NT2/D1 (cell line): ENCODE results near the gene IDH2.
"Not testable (repeated sequence)": the region's sequence is repeated elsewhere in the genome, so short reads cannot be mapped to it uniquely, and the experiment has no call there.

Source experiments
- DNase-seq: peaks from one replicate; pipeline ENCODE4 v3.0.0-alpha.2; 2011; ENCODE audit warnings: low read depth, low spot score
- H3K27me3 ChIP-seq: 2 replicates; pipeline ENCODE4 v1.6.0; 2011; ENCODE audit warnings: mild to moderate bottlenecking; ENCODE audit not compliant: insufficient read length, insufficient read depth
- H3K36me3 ChIP-seq: 2 replicates; pipeline ENCODE4 v1.6.1; 2011; ENCODE audit warnings: mild to moderate bottlenecking, low read length, mixed read lengths; ENCODE audit not compliant: insufficient read depth, insufficient read length
- H3K4me1 ChIP-seq: 2 replicates; pipeline ENCODE4 v1.5.1; 2011; ENCODE audit not compliant: insufficient read depth, insufficient read length
- H3K4me3 ChIP-seq: 2 replicates; pipeline ENCODE4 v1.5.1; 2011; ENCODE audit warnings: low read depth; ENCODE audit not compliant: insufficient read length
- H3K9ac ChIP-seq: 2 replicates; pipeline ENCODE4 v1.6.0; 2011; ENCODE audit warnings: low read depth; ENCODE audit not compliant: insufficient read length
- H3K9me3 ChIP-seq: 2 replicates; pipeline ENCODE4 v1.5.1; 2011; ENCODE audit warnings: mild to moderate bottlenecking, low read length; ENCODE audit not compliant: insufficient read depth
- SUZ12 ChIP-seq: IDR thresholded peaks from 2 replicates; pipeline ENCODE4 v1.6.1; 2011; ENCODE audit not compliant: insufficient read length, insufficient read depth; ENCODE audit errors: extremely low read depth
- YY1 ChIP-seq: IDR thresholded peaks from 2 replicates; pipeline ENCODE4 v1.6.1; 2011; ENCODE audit not compliant: insufficient read length, insufficient read depth
- ZNF274 ChIP-seq: IDR thresholded peaks from 2 replicates; pipeline ENCODE4 v1.6.1; 2011; ENCODE audit warnings: mild to moderate bottlenecking, low read depth, low read length

IDH2 gene

DNA sequence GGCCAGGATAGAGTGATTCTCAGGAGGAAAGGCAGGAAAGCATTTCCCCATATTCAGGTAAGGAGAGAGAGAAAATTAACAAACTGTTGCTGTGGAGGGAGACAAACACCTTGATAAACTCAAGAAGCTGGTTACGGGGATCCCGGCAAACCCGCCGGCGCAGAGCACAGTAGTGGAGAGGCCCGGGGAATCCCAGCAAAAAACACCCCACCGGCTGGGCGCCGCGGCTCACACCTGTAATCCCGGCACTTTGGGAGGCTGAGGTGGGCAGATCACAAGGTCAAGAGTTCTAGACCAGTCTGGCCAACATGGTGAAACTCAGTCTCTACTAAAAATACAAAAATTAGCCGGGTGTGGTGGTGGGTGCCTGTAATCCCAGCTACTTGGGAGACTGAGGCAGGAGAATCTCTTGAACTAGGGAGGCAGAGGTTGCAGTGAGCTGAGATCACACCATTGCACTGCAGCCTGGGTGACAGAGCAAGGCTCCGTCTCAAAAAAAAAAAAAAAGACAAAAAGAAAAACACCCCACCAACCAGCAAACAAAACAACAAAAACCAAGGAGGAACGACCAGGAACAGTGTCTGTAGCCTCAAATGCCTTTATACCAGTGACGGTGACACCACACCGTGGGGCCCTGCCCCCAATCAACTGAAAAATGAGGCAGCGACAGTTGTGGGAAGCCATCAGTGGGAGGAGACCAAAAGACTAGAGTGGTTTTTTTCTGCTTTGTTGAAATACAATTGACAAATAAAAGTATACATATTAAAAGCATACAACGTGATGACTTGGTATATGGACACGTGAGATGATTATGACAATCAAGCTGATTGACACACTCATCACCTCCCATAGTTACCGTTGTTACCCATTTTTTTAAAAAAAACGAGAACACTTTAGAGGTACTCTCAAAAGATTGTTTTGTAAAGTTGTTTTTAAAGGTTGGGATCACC, 40.2 kb upstream of the IDH2 start:
- no peak for DNase-seq
- TF ChIP-seq ZNF274 (no peak), YY1 (no peak), SUZ12 (no peak)
- Histone ChIP-seq H3K4me3 (no peak overlapping the region), H3K4me1 (peaks cover 9% of the 10 kb centered on the region), H3K27me3 (no peaks in the 10 kb centered on the region), H3K9me3 (no peaks in the 10 kb centered on the region), H3K36me3 (no peaks in the 10 kb centered on the region), H3K9ac (no peak overlapping the region)

DNA sequence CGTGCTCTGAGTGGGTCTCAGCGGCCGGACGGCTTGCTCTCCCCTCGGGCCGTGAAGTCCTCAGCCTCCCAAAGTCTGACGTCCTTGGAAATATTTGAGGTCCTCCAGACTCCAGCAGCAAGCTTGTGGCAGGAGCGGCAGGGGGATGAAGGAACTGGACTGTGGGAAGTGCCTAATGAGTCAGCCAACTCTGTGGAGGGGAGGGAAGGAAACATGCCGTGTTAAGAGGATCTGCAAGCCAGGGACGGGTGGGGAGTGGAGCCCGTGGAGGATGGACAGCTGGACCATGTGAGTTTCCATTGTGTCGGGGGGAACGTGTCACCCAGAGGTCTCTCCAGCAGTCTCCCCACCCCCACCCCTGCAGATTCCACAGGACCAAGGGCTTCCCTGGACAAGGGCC, 39.4 kb upstream of the IDH2 start:
- Histone ChIP-seq H3K9me3 (no peaks in the 10 kb centered on the region), H3K9ac (no peak overlapping the region), H3K36me3 (no peaks in the 10 kb centered on the region), H3K4me3 (no peak overlapping the region), H3K4me1 (peaks cover 9% of the 10 kb centered on the region), H3K27me3 (no peaks in the 10 kb centered on the region)
- TF ChIP-seq ZNF274 (no peak), YY1 (no peak), SUZ12 (no peak)
- no peak for DNase-seq

DNA sequence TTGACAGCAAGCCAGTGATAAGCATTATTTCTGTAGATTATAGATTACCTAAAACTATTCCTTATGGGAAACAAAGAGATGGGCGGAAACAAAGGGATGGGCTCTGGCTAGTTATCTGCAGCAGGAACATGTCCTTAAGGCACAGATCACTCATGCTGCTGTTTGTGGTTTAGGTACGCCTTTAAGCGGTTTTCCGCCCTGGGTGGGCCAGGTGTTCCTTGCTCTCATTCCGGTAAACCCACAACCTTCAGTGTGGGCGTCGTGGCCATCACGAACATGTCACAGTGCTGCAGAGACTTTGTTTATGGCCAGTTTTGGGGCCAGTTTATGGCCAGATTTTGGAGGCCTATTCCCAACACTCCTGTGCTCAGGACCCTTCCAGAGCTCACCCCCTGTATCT, 37.3 kb upstream of the IDH2 start:
- not testable (repeated sequence) for H3K4me3 ChIP-seq, DNase-seq, H3K36me3 ChIP-seq, H3K27me3 ChIP-seq, H3K9ac ChIP-seq, H3K4me1 ChIP-seq, H3K9me3 ChIP-seq

DNA sequence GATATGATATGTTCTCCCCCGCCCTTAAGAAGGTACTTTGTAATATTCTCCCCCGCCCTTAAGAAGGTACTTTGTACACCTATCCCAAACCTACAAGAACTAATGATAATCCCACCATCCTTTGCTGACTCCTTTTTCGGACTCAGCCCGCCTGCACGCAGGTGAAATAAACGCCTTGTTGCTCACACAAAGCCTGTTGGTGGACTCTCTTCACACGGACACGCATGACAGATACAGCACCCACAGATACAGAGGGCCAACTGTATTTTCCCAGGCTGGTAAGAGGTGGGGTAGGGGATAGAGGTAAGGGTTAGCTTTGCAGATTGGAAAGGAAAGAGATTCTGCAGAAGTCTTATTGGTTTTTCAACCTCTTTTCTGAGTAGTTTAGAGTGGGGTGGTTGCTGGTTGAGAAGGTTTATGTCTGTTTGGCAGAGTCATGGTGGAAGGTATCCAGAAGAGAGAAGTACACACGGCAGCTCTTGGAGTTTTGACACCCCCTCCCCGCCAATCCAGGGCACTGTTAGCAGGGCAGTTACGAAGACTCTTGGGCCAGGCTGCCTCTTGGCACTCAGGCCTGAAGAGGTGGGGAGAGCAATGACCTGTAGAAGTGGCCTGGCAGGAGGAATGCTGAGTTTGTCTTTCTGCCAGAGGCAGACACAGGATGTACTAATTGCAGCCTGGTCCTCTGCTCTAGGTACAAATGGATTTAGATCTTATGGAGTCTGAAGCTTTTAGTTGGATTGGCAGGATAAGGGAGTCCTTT, 36.0 kb upstream of the IDH2 start:
- H3K4me1 ChIP-seq: peaks cover 2% of the 10 kb centered on the region
- TF ChIP-seq SUZ12: no peak
- no peak for TF ChIP-seq YY1
- TF ChIP-seq ZNF274: no peak
- H3K36me3 ChIP-seq: no peaks in the 10 kb centered on the region
- DNase-seq: no peak
- H3K9me3 ChIP-seq: no peaks in the 10 kb centered on the region
- H3K4me3 ChIP-seq: no peak overlapping the region
- no peaks in the 10 kb centered on the region for H3K27me3 ChIP-seq
- no peak overlapping the region for H3K9ac ChIP-seq

DNA sequence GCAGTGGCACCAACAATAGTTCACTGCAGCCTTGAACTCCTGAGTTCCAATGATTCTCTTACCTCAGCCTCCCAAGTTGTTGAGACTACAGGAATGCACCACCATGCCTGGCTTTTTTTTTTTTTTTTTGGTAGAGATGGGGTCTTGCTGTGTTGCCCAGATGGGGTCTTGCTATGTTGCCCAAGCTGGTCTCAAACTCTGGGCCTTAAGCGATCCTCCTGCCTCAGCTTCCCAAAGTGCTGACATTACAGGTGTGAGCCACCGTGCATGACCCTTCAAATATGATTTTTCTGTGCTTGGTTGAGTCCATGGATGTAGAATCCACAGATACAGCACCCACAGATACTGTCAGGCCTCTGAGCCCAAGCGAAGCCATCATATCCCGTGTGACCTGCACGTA, 30.2 kb upstream of the IDH2 start:
- TF ChIP-seq YY1 (no peak), ZNF274 (no peak), SUZ12 (no peak)
- no peak overlapping the region for H3K9ac ChIP-seq
- no peak for DNase-seq

DNA sequence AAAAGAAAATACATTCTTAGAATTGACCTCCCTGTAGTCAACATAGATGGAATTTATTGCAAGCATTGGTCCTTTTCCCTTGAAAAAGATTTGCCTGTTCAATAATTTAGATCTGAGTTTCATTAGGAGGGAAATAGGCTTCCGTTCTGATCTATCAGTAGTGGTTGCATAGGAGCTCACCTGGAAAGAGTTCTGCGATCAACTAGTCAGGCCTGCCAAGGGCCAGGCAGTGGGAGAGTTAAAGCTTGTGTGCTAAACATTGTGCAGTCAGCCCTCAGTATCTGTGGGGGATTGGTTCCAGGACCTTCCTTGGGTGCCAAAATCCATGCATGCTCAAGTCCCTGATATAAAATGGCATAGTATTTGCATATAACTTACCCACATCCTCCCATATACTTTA, 29.6 kb upstream of the IDH2 start:
- Histone ChIP-seq H3K36me3 (no peaks in the 10 kb centered on the region), H3K9me3 (no peaks in the 10 kb centered on the region), H3K4me1 (peaks cover 2% of the 10 kb centered on the region), H3K27me3 (no peaks in the 10 kb centered on the region), H3K4me3 (no peak overlapping the region), H3K9ac (no peak overlapping the region)
- no peak for DNase-seq
- TF ChIP-seq SUZ12 (no peak), ZNF274 (no peak), YY1 (no peak)

More for the DNA sequence above, 30.2 kb upstream of the IDH2 start:
- Histone ChIP-seq H3K36me3 (no peaks in the 10 kb centered on the region), H3K9me3 (no peaks in the 10 kb centered on the region), H3K4me3 (no peak overlapping the region), H3K4me1 (no peaks in the 10 kb centered on the region), H3K27me3 (no peaks in the 10 kb centered on the region)

DNA sequence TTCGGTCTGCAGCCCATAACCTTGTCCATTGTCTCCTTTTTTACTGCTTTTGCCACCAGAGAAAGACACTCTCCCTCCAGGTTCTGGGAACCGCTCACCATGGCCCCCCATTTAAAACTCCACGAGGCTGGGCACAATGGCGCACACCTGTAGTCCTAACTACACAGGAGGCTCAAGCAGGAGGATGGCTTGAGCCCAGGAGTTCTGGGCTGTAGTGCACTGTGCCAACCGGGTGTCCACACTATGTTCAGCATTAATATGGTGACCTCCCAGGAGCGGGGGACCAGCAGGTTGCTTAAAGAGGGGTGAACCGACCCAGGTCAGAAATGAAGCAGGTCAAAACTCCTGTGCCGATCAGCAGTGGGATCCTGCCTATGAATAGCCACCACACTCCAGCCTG, 28.0 kb upstream of the IDH2 start:
- no peaks in the 10 kb centered on the region for H3K27me3 ChIP-seq
- H3K9ac ChIP-seq: no peak overlapping the region
- no peaks in the 10 kb centered on the region for H3K9me3 ChIP-seq
- peaks cover 4% of the 10 kb centered on the region for H3K4me1 ChIP-seq
- TF ChIP-seq SUZ12 (no peak), YY1 (no peak), ZNF274 (no peak)
- DNase-seq: no peak
- no peaks in the 10 kb centered on the region for H3K36me3 ChIP-seq
- H3K4me3 ChIP-seq: no peak overlapping the region
